ENCODE measurements around the gene MAP3K14. TPM values are rescaled to one million over a fixed set of nuclear protein-coding genes. Genes with fewer than 3 reads are reported as not detected.

Gene MAP3K14
- total RNA-seq, 1 donor from 2014 or later = 5.2 TPM

DNA sequence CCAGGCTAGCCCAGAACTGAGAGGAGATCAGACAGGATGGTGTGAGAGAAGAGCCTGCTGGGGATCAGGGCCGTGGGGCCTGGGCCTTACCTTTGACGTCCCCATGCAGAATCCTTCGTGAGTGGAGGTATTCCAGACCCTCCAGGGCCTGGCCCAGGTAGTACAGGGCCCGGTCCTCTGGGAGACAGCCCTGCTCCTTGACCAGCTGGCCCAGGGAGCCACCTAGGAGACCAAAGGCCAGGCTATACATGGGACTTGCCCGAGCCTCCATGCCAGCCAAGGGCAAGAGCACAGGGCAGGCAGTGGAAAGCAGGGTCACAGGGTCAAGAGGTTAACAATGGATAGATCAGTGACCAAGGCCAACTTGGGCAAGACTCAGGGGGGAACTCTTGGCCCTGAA is 42.8 kb downstream of the MAP3K14 start:
- Mint-ChIP-seq H3K9me3 (ENCODE audit: unreplicated experiment) (no peaks in the 10 kb centered on the region), H3K4me1 (ENCODE audit: unreplicated experiment) (no peaks in the 10 kb centered on the region), H3K36me3 (ENCODE audit: low read depth, unreplicated experiment) (no peaks in the 10 kb centered on the region), H3K4me3 (ENCODE audit: unreplicated experiment) (no peak overlapping the region), H3K27ac (ENCODE audit: unreplicated experiment) (no peak overlapping the region), H3K27me3 (ENCODE audit: unreplicated experiment) (no peaks in the 10 kb centered on the region)
- DNase-seq (ENCODE audit: low spot score) = no peak
- TF ChIP-seq, protein P1, sequence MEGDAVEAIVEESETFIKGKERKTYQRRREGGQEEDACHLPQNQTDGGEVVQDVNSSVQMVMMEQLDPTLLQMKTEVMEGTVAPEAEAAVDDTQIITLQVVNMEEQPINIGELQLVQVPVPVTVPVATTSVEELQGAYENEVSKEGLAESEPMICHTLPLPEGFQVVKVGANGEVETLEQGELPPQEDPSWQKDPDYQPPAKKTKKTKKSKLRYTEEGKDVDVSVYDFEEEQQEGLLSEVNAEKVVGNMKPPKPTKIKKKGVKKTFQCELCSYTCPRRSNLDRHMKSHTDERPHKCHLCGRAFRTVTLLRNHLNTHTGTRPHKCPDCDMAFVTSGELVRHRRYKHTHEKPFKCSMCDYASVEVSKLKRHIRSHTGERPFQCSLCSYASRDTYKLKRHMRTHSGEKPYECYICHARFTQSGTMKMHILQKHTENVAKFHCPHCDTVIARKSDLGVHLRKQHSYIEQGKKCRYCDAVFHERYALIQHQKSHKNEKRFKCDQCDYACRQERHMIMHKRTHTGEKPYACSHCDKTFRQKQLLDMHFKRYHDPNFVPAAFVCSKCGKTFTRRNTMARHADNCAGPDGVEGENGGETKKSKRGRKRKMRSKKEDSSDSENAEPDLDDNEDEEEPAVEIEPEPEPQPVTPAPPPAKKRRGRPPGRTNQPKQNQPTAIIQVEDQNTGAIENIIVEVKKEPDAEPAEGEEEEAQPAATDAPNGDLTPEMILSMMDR (IDR thresholded peaks at IDR 0.05; ENCODE audit: unreplicated experiment) = no peak

DNA sequence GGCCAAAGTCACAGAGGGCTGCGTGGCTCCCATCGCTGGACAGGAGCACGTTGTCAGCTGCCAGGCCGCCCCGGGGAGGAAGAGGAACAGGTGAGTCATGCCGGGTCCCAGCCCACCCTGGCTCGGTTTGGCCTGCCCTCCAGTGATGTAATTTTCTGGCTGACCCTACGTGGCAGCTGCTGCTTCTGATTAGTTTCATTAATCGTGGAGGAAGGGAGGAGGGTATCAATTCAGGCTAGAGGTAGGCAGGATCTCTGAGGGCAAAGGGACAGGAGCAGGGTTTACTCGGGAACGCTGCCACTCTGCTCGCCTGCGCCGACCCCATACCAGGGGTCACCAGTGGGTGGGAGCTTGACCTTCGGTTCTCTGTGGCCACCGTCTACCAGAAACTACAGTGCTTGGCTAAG is 43.3 kb downstream of the MAP3K14 start:
- Mint-ChIP-seq H3K27ac (ENCODE audit: unreplicated experiment) (no peak overlapping the region), H3K27me3 (ENCODE audit: unreplicated experiment) (no peaks in the 10 kb centered on the region), H3K36me3 (ENCODE audit: low read depth, unreplicated experiment) (no peaks in the 10 kb centered on the region), H3K4me3 (ENCODE audit: unreplicated experiment) (no peak overlapping the region), H3K4me1 (ENCODE audit: unreplicated experiment) (no peaks in the 10 kb centered on the region), H3K9me3 (ENCODE audit: unreplicated experiment) (no peaks in the 10 kb centered on the region)
- DNase-seq (ENCODE audit: low spot score) = no peak
- TF ChIP-seq, protein P1 (IDR thresholded peaks at IDR 0.05; ENCODE audit: unreplicated experiment) = no peak

DNA sequence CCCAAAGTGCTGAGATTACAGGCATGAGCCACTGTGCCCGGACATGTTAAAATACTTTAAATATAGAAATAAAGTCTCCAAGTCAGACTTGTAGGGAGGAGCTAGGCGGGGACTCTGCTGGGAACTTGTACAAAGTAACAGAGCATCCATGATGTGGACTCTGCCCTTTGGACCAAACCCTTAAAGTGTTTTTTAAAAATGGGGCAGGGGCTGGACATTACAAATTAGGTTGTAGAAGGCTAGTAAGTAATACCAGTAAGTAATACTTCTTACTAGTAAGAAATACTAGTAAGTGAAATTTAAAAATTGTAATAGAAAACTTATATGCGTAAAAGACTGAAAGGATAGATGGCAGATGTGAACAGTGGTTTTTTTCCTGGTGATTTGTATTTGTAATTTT is 45.2 kb downstream of the MAP3K14 start:
- no peaks in the 10 kb centered on the region for H3K27me3 Mint-ChIP-seq (ENCODE audit: unreplicated experiment)
- H3K27ac Mint-ChIP-seq (ENCODE audit: unreplicated experiment) = no peak overlapping the region
- H3K4me3 Mint-ChIP-seq (ENCODE audit: unreplicated experiment) = no peak overlapping the region

DNA sequence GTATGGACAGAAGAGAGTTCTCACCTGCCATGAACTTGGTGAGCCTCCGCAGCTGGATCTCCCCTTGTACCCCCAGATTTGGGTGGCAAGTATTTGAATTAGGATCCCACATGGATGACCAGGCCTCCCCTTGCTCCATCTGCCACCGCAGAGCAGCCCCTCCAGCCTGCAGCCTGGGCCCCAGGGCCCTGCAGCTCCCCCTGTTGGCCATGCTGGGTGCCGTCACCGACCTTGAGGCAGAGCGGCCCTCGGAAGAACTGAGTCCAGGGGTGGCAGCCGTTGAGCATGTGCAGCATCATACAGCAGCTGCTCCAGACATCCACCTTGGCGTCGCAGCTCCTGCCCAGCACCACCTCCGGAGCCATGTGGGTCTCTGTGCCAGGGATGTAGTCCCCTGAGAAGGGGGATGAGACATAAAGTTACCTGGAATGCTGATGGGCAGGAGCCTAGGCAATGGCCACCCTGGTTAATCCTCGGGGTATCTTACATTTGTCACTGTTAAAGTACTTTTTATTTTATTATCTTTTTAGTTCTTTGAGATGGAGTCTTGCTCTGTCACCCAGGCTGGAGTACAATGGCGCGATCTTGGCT is 45.9 kb downstream of the MAP3K14 start:
- no peak overlapping the region for H3K4me3 Mint-ChIP-seq (ENCODE audit: unreplicated experiment)
- H3K36me3 Mint-ChIP-seq (ENCODE audit: low read depth, unreplicated experiment) = peaks cover 9% of the 10 kb centered on the region
- H3K4me1 Mint-ChIP-seq (ENCODE audit: unreplicated experiment) = no peaks in the 10 kb centered on the region
- TF ChIP-seq, protein P1 (IDR thresholded peaks at IDR 0.05; ENCODE audit: unreplicated experiment) = peak; percentile 70
- peak; percentile 72 for DNase-seq (ENCODE audit: low spot score)
- H3K27ac Mint-ChIP-seq (ENCODE audit: unreplicated experiment) = no peak overlapping the region
- no peaks in the 10 kb centered on the region for H3K27me3 Mint-ChIP-seq (ENCODE audit: unreplicated experiment)
- H3K9me3 Mint-ChIP-seq (ENCODE audit: unreplicated experiment) = no peaks in the 10 kb centered on the region

More for the DNA sequence above, 45.2 kb downstream of the MAP3K14 start:
- H3K4me1 Mint-ChIP-seq (ENCODE audit: unreplicated experiment) = no peaks in the 10 kb centered on the region
- H3K9me3 Mint-ChIP-seq (ENCODE audit: unreplicated experiment) = no peaks in the 10 kb centered on the region
- TF ChIP-seq, protein P1 (IDR thresholded peaks at IDR 0.05; ENCODE audit: unreplicated experiment) = no peak
- no peak for DNase-seq (ENCODE audit: low spot score)
- H3K36me3 Mint-ChIP-seq (ENCODE audit: low read depth, unreplicated experiment) = peaks cover 9% of the 10 kb centered on the region

DNA sequence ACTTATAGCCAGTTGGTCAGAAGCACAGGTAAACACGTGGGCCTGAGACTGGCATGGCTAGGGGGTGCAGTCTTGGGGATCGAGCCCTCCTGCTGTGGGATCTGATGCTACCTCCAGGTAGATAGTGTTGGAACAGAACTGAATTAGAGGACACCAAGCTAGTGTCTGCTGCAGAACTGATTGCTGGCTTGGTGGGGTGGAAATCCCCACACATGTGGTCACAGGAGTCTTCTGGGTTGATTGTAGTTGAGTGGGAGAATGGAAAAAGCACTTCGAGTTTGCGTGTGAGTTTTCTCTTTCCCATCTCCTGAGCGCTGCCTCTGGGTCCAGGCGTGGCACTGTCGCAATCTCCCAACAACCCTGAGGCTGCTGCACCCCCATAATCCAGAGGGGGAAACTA is 46.9 kb downstream of the MAP3K14 start:
- H3K4me1 Mint-ChIP-seq (ENCODE audit: unreplicated experiment) = no peaks in the 10 kb centered on the region
- TF ChIP-seq, protein P1 (IDR thresholded peaks at IDR 0.05; ENCODE audit: unreplicated experiment) = no peak
- no peak overlapping the region for H3K4me3 Mint-ChIP-seq (ENCODE audit: unreplicated experiment)
- peaks cover 11% of the 10 kb centered on the region for H3K36me3 Mint-ChIP-seq (ENCODE audit: low read depth, unreplicated experiment)
- H3K9me3 Mint-ChIP-seq (ENCODE audit: unreplicated experiment) = no peaks in the 10 kb centered on the region
- DNase-seq (ENCODE audit: low spot score) = no peak
- no peaks in the 10 kb centered on the region for H3K27me3 Mint-ChIP-seq (ENCODE audit: unreplicated experiment)
- H3K27ac Mint-ChIP-seq (ENCODE audit: unreplicated experiment) = no peak overlapping the region

Measured in endothelial cell (in vitro differentiated cells).